WTC11 (cell line): Measurements from ENCODE around the gene UMAD1.

Source experiments
- CTCF ChIP-seq: fragments of 200-600 bp; IDR thresholded peaks from 2 replicates; pipeline ENCODE4 v1.8.0; 2022; ENCODE audit warnings: antibody characterized with exemption
- ERG ChIP-seq: fragments of 250-450 bp; sonication (Bioruptor Pico); IDR thresholded peaks from 2 replicates; pipeline ENCODE4 v1.8.0; 2021; ENCODE audit warnings: mild to moderate bottlenecking
- SP1 ChIP-seq: sonication (generic); formaldehyde crosslinking; conservative IDR thresholded peaks from 2 replicates; pipeline ENCODE4 v1.8.1; 2022; ENCODE audit warnings: missing genetic modification reagents
- TF ChIP-seq, protein P1 (sequence below): sonication (generic); formaldehyde crosslinking; IDR thresholded peaks from 2 replicates; pipeline ENCODE4 v1.8.0; 2023; ENCODE audit warnings: missing genetic modification reagents

DNA sequence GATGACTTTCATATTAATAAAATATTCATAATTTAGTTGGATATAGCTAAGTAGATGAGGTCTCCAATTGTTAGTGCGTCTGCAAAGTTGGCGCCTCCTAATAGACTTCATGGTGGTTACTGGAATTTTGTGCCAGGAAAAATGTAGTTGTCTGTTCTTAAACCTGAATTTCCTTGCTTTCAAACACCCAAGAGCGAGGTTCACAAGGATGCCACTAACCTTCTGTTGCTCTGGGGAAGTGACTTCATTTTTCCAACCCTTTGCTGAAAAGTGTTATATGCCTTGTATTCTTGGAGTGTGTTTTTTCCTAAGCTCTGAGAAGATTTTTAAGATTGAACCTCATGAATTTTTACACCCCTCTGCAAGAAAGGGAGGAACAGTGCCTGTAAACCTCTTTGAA is 229.1 kb downstream of the UMAD1 start:
- TF ChIP-seq CTCF (no peak), ERG (CRISPR knock-in tag) (no peak), SP1 (CRISPR knock-in tag) (no peak)
- TF ChIP-seq, protein P1, sequence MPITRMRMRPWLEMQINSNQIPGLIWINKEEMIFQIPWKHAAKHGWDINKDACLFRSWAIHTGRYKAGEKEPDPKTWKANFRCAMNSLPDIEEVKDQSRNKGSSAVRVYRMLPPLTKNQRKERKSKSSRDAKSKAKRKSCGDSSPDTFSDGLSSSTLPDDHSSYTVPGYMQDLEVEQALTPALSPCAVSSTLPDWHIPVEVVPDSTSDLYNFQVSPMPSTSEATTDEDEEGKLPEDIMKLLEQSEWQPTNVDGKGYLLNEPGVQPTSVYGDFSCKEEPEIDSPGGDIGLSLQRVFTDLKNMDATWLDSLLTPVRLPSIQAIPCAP (CRISPR knock-in tag) = no peak
